C4-2B (cell line): Measurements from ENCODE around the gene CFAP410.

Experiments used
- ZFX ChIP-seq: fragments of 450-650 bp; IDR thresholded peaks from 2 replicates; pipeline ENCODE4 v1.6.1; 2017
- TF ChIP-seq, protein P1 (sequence below): fragments of 450-650 bp; conservative IDR thresholded peaks from 2 replicates; pipeline ENCODE4 v1.5.1; 2017; ENCODE audit warnings: mild to moderate bottlenecking

DNA sequence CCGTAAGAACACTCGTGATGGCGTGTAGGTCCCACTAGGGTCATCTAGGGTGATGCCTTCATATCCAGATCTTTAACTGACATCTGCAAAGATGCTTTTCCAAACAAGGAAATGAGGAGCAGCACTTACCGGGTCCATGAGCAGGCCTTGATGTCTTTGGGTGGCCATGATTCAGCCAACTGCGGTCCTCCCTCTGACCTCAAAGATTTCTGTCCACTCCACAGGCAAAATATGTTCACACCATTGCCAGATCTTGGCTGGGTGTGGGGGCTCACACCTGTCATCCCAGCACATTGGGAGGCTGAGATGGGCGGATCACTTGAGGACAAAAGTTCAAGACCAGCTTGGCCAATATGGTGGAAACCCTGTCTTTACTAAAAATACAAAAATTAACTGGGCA, 32.4 kb upstream of the CFAP410 start:
- TF ChIP-seq, protein P1, sequence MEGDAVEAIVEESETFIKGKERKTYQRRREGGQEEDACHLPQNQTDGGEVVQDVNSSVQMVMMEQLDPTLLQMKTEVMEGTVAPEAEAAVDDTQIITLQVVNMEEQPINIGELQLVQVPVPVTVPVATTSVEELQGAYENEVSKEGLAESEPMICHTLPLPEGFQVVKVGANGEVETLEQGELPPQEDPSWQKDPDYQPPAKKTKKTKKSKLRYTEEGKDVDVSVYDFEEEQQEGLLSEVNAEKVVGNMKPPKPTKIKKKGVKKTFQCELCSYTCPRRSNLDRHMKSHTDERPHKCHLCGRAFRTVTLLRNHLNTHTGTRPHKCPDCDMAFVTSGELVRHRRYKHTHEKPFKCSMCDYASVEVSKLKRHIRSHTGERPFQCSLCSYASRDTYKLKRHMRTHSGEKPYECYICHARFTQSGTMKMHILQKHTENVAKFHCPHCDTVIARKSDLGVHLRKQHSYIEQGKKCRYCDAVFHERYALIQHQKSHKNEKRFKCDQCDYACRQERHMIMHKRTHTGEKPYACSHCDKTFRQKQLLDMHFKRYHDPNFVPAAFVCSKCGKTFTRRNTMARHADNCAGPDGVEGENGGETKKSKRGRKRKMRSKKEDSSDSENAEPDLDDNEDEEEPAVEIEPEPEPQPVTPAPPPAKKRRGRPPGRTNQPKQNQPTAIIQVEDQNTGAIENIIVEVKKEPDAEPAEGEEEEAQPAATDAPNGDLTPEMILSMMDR, result no peak
- no peak for TF ChIP-seq ZFX
